ENCODE measurements around the gene PRR23E.

Gene PRR23E

GRCh38 chr3:127185962-127186674 lies 6.8 kb upstream of the PRR23E start:
- DNase-seq, result no peak

- DNase-seq, result no peak
These were observed 5.6 kb upstream of the PRR23E start for GRCh38 chr3:127187316-127187715.

- DNase-seq, result no peak
These were observed 410 bp downstream of the PRR23E start for GRCh38 chr3:127193341-127193740.

- DNase-seq, result no peak
These were observed 844 bp downstream of the PRR23E start for GRCh38 chr3:127193775-127194174.

GRCh38 chr3:127194601-127195187 lies 1.8 kb downstream of the PRR23E start:
- no peak for DNase-seq

GRCh38 chr3:127195417-127195816 lies 2.5 kb downstream of the PRR23E start:
- no peak for DNase-seq

GRCh38 chr3:127196002-127196401 lies 3.1 kb downstream of the PRR23E start:
- DNase-seq, result no peak

GRCh38 chr3:127196466-127197299 lies 3.8 kb downstream of the PRR23E start:
- DNase-seq, result no peak

GRCh38 chr3:127197300-127198189 lies 4.6 kb downstream of the PRR23E start:
- DNase-seq, result no peak

- DNase-seq, result no peak
These were observed 7.3 kb downstream of the PRR23E start for GRCh38 chr3:127200086-127200691.

GRCh38 chr3:127203024-127203423 lies 10.1 kb downstream of the PRR23E start:
- no peak for DNase-seq

- DNase-seq, result no peak
These were observed 12.1 kb downstream of the PRR23E start for GRCh38 chr3:127204841-127205582.

GRCh38 chr3:127206154-127206553 lies 13.2 kb downstream of the PRR23E start:
- no peak for DNase-seq

GRCh38 chr3:127206611-127207516 lies 13.9 kb downstream of the PRR23E start:
- DNase-seq, result no peak

GRCh38 chr3:127207727-127208482 lies 15.0 kb downstream of the PRR23E start:
- no peak for DNase-seq

GRCh38 chr3:127208483-127209100 lies 15.7 kb downstream of the PRR23E start:
- DNase-seq, result no peak

GRCh38 chr3:127209155-127209839 lies 16.4 kb downstream of the PRR23E start:
- DNase-seq, result no peak

- no peak for DNase-seq
These were observed 17.1 kb downstream of the PRR23E start for GRCh38 chr3:127209840-127210653.

All from HCEC 1CT (cell line).